HG03280 (cell line): Measurements from ENCODE around the gene MAT2A.

ENCODE experiments used
- ATAC-seq: cut with Tn5 transposase; IDR thresholded peaks from one replicate; pipeline ENCODE4 v1.9.1; 2021; ENCODE audit warnings: mild to moderate bottlenecking, moderate library complexity; ENCODE audit not compliant: unreplicated experiment

Gene MAT2A

GRCh38 chr2:85538507-85539360 lies at the start of gene MAT2A:
Gene MAT2A, plus strand, starts transcription at chr2:85539168. Its CDS starts 120 bp downstream, at chr2:85539288.
- peak; percentile 78 for ATAC-seq

- ATAC-seq, result no peak
These were observed 47.9 kb upstream of the MAT2A start for GRCh38 chr2:85490861-85491755.

- no peak for ATAC-seq
These were observed 42.5 kb upstream of the MAT2A start for GRCh38 chr2:85496436-85496835.

- no peak for ATAC-seq
These were observed 40.9 kb upstream of the MAT2A start for GRCh38 chr2:85497944-85498630.

- ATAC-seq, result no peak
These were observed 37.7 kb upstream of the MAT2A start for GRCh38 chr2:85501248-85501647.

GRCh38 chr2:85502720-85503119 lies 36.2 kb upstream of the MAT2A start:
- ATAC-seq, result no peak

- no peak for ATAC-seq
These were observed 35.7 kb upstream of the MAT2A start for GRCh38 chr2:85503168-85503850.

- no peak for ATAC-seq
These were observed 34.9 kb upstream of the MAT2A start for GRCh38 chr2:85503851-85504777.

GRCh38 chr2:85504778-85505261 lies 34.1 kb upstream of the MAT2A start:
- ATAC-seq, result no peak

- no peak for ATAC-seq
These were observed 33.3 kb upstream of the MAT2A start for GRCh38 chr2:85505551-85506238.

GRCh38 chr2:85506768-85507181 lies 32.2 kb upstream of the MAT2A start:
- no peak for ATAC-seq

- no peak for ATAC-seq
These were observed 27.8 kb upstream of the MAT2A start for GRCh38 chr2:85511008-85511811.

- ATAC-seq, result no peak
These were observed 24.6 kb upstream of the MAT2A start for GRCh38 chr2:85514323-85514722.

- no peak for ATAC-seq
These were observed 22.1 kb upstream of the MAT2A start for GRCh38 chr2:85516653-85517389.

GRCh38 chr2:85522090-85522647 lies 16.8 kb upstream of the MAT2A start:
- ATAC-seq, result no peak

GRCh38 chr2:85523062-85523902 lies 15.7 kb upstream of the MAT2A start:
- no peak for ATAC-seq
